Measurements from ENCODE around the gene ACSS2.
"Not testable (repeated sequence)": the region's sequence is repeated elsewhere in the genome, so short reads cannot be mapped to it uniquely, and the experiment has no call there.

ACSS2 gene

DNA sequence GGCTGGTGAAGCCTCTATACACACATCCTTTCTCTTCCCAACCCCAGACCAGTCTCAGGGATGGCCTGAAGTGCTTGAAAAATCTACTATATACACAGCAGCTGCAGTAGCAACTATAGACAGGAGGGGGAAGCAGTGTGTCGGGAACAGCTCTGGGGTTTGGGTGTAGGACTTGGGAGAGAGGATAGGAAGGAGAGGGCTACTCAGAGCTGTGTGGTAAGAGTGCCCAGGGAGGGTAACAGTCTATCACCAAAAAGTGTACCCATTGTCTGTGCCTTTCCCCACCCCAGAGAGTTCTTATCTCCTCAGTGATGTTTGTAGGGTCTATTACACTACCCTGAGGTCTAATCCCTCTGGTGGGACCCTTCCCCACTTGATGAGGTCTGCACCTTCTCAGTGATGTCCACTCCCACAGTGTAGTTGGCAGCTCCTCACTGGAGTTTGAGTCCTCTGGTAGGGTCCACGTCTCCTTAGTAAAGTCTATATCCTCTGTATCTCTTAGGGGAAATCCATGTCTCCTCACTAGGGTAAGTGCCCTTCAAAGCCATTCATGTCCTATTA, 2.2 kb upstream of the ACSS2 start:
- DNase-seq, result peak; percentile 74

DNA sequence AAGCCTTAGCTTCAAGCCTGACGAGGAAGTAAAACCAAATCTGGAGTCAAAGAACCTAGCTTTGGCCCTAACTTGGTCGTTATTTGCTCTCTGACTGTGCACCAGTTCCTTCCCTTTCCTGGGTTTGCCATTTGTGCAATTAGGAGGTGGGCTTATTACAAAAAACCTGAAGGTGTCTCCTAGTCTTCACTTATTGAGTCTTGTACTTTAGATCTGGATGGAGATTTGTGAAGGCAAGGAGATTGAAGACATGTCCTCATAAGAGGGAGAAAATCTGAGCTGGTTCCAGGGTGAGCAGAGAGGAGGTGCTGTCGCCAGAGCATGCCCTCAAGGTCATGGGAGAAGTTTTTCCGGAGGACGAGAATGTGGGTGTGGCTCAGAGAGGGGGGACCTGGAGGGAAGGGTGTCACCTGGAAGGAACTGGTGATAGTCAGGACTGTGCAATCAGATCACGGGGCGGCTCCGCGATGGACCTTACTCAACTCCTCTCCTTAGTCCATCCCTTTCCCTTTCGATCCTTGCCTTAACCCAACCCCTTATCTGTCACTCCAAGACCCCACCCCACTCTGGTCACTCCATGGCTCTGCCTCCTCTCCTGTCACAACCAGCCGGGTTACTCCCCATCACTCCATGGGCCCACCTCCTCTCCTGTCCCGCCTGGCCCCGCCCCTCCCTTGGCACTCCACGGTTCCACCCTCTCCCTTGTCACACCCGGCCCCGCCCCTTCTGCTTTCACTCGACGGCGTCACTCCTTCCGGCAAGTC, 588 bp upstream of the ACSS2 start:
- DNase-seq, result peak; percentile 95

DNA sequence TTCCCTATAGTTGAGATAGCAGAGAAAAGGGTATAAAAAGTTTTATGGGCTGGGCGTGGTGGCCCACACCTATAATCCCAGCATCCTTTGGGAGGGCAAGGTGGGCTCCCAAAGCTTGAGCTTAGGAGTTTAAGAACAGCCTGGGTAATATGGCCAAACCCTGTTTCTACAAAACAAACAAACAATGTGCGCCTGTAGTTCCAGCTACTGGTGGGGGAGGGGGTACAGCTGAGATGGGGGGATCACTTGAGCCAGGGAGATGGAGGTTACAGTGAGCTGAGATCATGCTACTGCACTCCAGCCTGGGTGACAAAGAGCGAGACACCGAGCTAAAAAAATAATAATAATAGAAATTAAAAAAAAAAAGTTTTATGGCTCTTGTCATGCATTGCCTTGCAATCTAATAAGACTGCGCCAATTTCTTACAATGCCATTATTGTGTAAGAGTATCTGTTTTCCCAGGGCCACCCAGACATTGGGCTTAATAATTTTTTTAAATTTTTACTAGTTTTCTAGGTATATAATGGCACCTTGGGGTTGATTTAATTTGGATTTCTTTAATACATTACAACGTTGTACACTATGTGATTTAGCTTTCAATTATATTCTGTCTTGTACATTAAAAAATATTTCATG, 3.9 kb downstream of the ACSS2 start:
- no peak for DNase-seq

GRCh38 chr20:34880971-34881370, 4.6 kb downstream of the ACSS2 start:
- not testable (repeated sequence) for DNase-seq

- no peak for DNase-seq
Measured at GRCh38 chr20:34881689-34882088, 5.3 kb downstream of the ACSS2 start.

- no peak for DNase-seq
Measured at GRCh38 chr20:34883087-34883688, 6.8 kb downstream of the ACSS2 start.

GRCh38 chr20:34883809-34884208, 7.4 kb downstream of the ACSS2 start:
- no peak for DNase-seq

DNA sequence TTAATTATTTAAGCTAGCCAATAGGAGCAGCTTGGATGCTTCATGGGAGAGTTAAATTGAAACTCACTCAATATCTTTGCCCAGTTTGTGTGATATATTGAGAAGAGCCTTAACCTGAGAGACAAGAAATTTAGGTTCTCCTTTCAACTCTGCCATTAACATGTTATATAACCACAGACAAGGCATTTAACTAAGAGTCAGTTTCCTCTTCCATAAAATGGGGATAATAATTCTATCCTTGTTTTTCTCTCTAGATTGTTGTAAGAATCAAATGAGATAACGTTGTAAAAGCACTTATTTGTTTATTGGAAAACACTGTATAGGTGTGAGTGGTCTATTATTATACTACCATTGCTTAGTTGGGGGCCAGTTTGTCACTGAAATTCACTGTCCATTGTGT, 7.8 kb downstream of the ACSS2 start:
- DNase-seq, result no peak

GRCh38 chr20:34886122-34886521, 9.7 kb downstream of the ACSS2 start:
- no peak for DNase-seq

- DNase-seq, result no peak
Measured at GRCh38 chr20:34887023-34887422, 10.6 kb downstream of the ACSS2 start.

DNA sequence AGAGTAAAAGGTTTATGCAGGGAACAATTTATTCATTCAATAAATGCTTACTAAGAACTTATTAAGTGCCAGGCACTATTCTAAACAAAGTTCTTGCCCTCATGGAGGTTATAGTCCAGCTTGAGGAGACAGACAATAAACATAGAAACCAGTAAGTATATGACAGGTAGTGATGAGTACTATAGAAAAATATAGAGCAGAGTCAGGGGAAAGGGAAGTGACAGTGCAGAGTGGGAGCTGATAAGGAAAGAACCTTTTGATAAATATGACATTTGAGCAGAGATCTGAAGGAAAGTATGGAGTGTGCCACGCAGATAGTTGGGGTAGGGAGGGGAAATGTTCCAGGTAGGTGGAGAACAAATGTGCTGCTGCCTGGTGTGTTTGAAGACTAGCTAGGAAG, 12.1 kb downstream of the ACSS2 start:
- DNase-seq, result no peak

GRCh38 chr20:34891166-34892062, 15.0 kb downstream of the ACSS2 start:
- DNase-seq, result no peak

DNA sequence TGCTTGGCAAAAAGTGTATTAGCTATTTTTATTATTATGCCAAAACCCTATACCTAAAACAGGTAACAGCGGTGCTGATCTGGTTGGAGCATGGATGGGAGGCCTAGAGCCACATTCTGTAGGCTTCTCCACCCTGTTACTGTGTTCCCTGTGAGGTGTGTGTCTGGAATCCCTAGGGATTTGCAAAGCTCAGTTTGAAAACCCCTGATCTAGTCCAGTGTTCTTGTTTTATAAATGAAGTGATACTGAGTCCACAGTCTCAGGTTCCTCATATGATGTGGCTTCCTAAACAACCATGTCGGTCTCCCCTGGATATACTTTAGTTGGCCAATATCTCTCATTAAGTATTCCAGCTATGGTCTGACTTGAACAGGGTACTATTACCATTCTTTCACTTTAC, 16.3 kb downstream of the ACSS2 start:
- DNase-seq, result no peak

DNA sequence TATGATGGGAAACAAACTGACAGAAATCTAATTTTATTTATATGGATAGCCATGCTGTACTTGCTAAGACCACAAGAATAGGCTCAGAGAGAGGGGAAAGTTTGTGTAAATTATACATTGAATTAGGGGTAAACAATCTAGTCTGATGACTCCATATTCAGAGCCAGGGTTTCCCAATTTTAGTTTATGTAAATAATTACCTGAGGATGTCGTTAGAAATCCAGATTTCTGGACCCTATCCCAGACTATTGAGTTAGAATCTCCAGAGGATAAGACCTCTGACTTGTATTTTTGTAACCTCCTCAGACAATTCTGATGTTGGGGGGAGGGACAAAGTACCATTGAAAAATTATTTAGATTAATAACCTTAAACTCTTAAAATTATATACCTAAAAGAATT, 18.3 kb downstream of the ACSS2 start:
- DNase-seq, result no peak

GRCh38 chr20:34895465-34895864, 19.1 kb downstream of the ACSS2 start:
- no peak for DNase-seq

- DNase-seq, result no peak
Measured at GRCh38 chr20:34896086-34896621, 19.7 kb downstream of the ACSS2 start.

DNA sequence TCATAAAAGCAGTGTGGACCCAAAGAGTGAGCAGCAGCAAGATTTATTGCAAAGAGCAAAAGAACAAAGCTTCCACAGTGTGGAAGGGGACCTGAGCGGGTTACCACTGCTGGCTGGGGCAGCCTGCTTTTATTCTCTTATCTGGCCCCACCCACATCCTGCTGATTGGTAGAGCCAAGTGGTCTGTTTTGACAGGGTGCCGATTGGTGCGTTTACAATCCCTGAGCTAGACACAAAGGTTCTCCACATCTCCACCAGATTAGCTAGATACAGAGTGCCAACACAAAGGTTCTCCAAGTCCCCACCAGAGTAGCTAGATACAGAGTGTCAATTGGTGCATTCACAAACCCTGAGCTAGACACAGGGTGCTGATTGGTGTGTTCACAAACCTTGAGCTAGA, 21.7 kb downstream of the ACSS2 start:
- not testable (repeated sequence) for DNase-seq

GRCh38 chr20:34898731-34899130, 22.3 kb downstream of the ACSS2 start:
- not testable (repeated sequence) for DNase-seq

DNA sequence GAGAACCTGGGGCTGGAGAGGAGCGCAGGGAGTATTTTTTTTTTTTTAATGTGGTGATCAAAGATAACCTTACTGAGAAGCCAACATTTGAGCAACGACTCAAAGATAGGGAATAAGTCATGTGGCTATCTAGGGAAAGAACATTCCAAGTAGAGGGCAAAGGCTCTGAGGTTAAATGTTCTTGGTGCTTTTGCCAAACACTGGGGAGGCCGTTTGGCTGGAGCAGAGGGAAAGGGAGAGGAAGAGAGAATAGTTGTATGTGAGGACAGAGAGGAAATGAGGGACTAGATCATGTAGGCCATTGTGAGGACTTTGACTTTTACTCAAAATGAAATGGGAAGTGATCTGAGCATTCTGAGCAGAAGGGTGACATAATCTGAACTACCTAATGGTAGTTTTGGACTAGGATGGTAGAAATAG, 27.8 kb downstream of the ACSS2 start:
- DNase-seq, result no peak

GRCh38 chr20:34907616-34908469, 31.4 kb downstream of the ACSS2 start:
- peak; percentile 9 for DNase-seq

DNA sequence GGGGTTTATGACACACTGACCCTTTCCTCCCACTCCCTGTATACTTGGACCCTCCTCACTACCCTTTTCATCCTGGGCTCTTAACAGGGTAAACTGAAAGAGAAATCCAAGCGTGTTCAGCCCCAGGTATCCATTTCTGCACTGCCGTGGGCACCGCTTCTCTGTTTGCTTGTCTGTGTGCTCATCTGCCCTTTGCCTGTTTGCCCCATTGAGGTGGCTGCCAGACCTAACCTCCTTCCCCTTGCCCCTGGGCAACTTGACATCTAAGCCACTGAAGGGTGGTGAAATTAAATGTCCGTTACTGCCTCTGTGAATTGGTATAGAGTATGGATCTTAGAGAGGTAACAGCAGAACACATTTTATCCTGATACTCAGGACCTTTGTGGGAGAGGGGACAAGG, 38.7 kb downstream of the ACSS2 start:
- no peak for DNase-seq
